Rectal smooth muscle tissue (tissue), 1 donor: ENCODE results near the gene CLDN5.

Experiments
- H3K27ac ChIP-seq: one replicate; pipeline ENCODE4 v1.7.0; 2013; ENCODE audit warnings: low read depth, low read length, inconsistent platforms
- H3K27me3 ChIP-seq: one replicate; pipeline ENCODE4 v1.7.0; 2013; ENCODE audit warnings: low read length; ENCODE audit not compliant: control insufficient read depth, insufficient read depth
- H3K36me3 ChIP-seq: one replicate; pipeline ENCODE4 v1.7.0; 2013; ENCODE audit warnings: low read length; ENCODE audit not compliant: control insufficient read depth, insufficient read depth
- H3K4me1 ChIP-seq: one replicate; pipeline ENCODE4 v1.7.0; 2013; ENCODE audit warnings: low read length; ENCODE audit not compliant: control insufficient read depth, insufficient read depth
- H3K4me3 ChIP-seq: one replicate; pipeline ENCODE4 v1.7.0; 2013; ENCODE audit warnings: low read length
- H3K9ac ChIP-seq: one replicate; pipeline ENCODE4 v1.7.0; 2013; ENCODE audit warnings: low read length

CLDN5 gene

GRCh38 chr22:19504900-19505734 lies 19.1 kb downstream of the CLDN5 start:
- Histone ChIP-seq H3K27me3 (no peaks in the 10 kb centered on the region), H3K9ac (no peak overlapping the region), H3K4me3 (no peak overlapping the region), H3K4me1 (no peaks in the 10 kb centered on the region), H3K36me3 (no peaks in the 10 kb centered on the region), H3K27ac (no peak overlapping the region)

- Histone ChIP-seq H3K4me3 (no peak overlapping the region), H3K36me3 (no peaks in the 10 kb centered on the region), H3K9ac (no peak overlapping the region), H3K4me1 (no peaks in the 10 kb centered on the region), H3K27me3 (no peaks in the 10 kb centered on the region), H3K27ac (no peak overlapping the region)
These were observed 20.3 kb downstream of the CLDN5 start for GRCh38 chr22:19503869-19504268.

GRCh38 chr22:19503367-19503766 lies 20.8 kb downstream of the CLDN5 start:
- no peaks in the 10 kb centered on the region for H3K27me3 ChIP-seq
- H3K27ac ChIP-seq = no peak overlapping the region
- H3K4me3 ChIP-seq = no peak overlapping the region
- H3K36me3 ChIP-seq = no peaks in the 10 kb centered on the region
- no peak overlapping the region for H3K9ac ChIP-seq
- H3K4me1 ChIP-seq = no peaks in the 10 kb centered on the region

- no peaks in the 10 kb centered on the region for H3K27me3 ChIP-seq
These were observed 22.2 kb downstream of the CLDN5 start for GRCh38 chr22:19501897-19502447.

GRCh38 chr22:19499880-19500242 lies 24.3 kb downstream of the CLDN5 start:
- Histone ChIP-seq H3K9ac (no peak overlapping the region), H3K36me3 (no peaks in the 10 kb centered on the region), H3K27ac (no peak overlapping the region), H3K4me3 (no peak overlapping the region), H3K27me3 (no peaks in the 10 kb centered on the region), H3K4me1 (no peaks in the 10 kb centered on the region)

More at GRCh38 chr22:19501897-19502447, 22.2 kb downstream of the CLDN5 start:
- Histone ChIP-seq H3K4me3 (no peak overlapping the region), H3K4me1 (no peaks in the 10 kb centered on the region), H3K36me3 (no peaks in the 10 kb centered on the region), H3K27ac (no peak overlapping the region), H3K9ac (no peak overlapping the region)

- Histone ChIP-seq H3K27ac (no peak overlapping the region), H3K36me3 (no peaks in the 10 kb centered on the region), H3K9ac (no peak overlapping the region), H3K4me3 (no peak overlapping the region), H3K4me1 (no peaks in the 10 kb centered on the region), H3K27me3 (no peaks in the 10 kb centered on the region)
These were observed 24.9 kb downstream of the CLDN5 start for GRCh38 chr22:19499236-19499879.

- Histone ChIP-seq H3K27me3 (no peaks in the 10 kb centered on the region), H3K36me3 (no peaks in the 10 kb centered on the region), H3K4me1 (no peaks in the 10 kb centered on the region), H3K4me3 (no peak overlapping the region), H3K9ac (no peak overlapping the region), H3K27ac (no peak overlapping the region)
These were observed 25.4 kb downstream of the CLDN5 start for GRCh38 chr22:19498866-19499190.

GRCh38 chr22:19498154-19498865 lies 25.9 kb downstream of the CLDN5 start:
- Histone ChIP-seq H3K27ac (no peak overlapping the region), H3K36me3 (no peaks in the 10 kb centered on the region), H3K27me3 (no peaks in the 10 kb centered on the region), H3K4me3 (no peak overlapping the region), H3K4me1 (no peaks in the 10 kb centered on the region), H3K9ac (no peak overlapping the region)

GRCh38 chr22:19497245-19497644 lies 27.0 kb downstream of the CLDN5 start:
- no peak overlapping the region for H3K9ac ChIP-seq
- no peak overlapping the region for H3K27ac ChIP-seq
- no peak overlapping the region for H3K4me3 ChIP-seq
- no peaks in the 10 kb centered on the region for H3K4me1 ChIP-seq
- H3K36me3 ChIP-seq = no peaks in the 10 kb centered on the region
- H3K27me3 ChIP-seq = no peaks in the 10 kb centered on the region

GRCh38 chr22:19496324-19496630 lies 27.9 kb downstream of the CLDN5 start:
- Histone ChIP-seq H3K27ac (no peak overlapping the region), H3K36me3 (no peaks in the 10 kb centered on the region), H3K4me3 (no peak overlapping the region)

GRCh38 chr22:19495562-19496323 lies 28.5 kb downstream of the CLDN5 start:
- Histone ChIP-seq H3K27ac (no peak overlapping the region), H3K36me3 (no peaks in the 10 kb centered on the region), H3K4me3 (no peak overlapping the region), H3K27me3 (no peaks in the 10 kb centered on the region), H3K9ac (no peak overlapping the region), H3K4me1 (no peaks in the 10 kb centered on the region)

More at GRCh38 chr22:19496324-19496630, 27.9 kb downstream of the CLDN5 start:
- no peaks in the 10 kb centered on the region for H3K27me3 ChIP-seq
- no peaks in the 10 kb centered on the region for H3K4me1 ChIP-seq
- H3K9ac ChIP-seq = no peak overlapping the region

- Histone ChIP-seq H3K4me3 (no peak overlapping the region), H3K36me3 (no peaks in the 10 kb centered on the region), H3K9ac (no peak overlapping the region), H3K4me1 (no peaks in the 10 kb centered on the region), H3K27ac (no peak overlapping the region), H3K27me3 (no peaks in the 10 kb centered on the region)
These were observed 29.5 kb downstream of the CLDN5 start for GRCh38 chr22:19494676-19495173.
